SK-N-SH (cell line): ENCODE measurements around the gene MACROD2.

ENCODE experiments used
- CTCF ChIP-seq: fragments of 200-600 bp; sonication (generic); IDR thresholded peaks from 2 replicates; pipeline ENCODE4 v1.6.1; 2017; ENCODE audit warnings: antibody characterized with exemption, mild to moderate bottlenecking, moderate library complexity
- EZH2phosphoT487 ChIP-seq: fragments of 200-600 bp; sonication (generic); IDR thresholded peaks from 2 replicates; pipeline ENCODE4 v1.6.1; 2017; ENCODE audit warnings: low read depth, mixed run types, mild to moderate bottlenecking, antibody characterized with exemption, moderate library complexity, borderline replicate concordance
- FOXM1 ChIP-seq: IDR thresholded peaks from 2 replicates; pipeline ENCODE4 v1.4.0; 2012; ENCODE audit warnings: low read depth, mild to moderate bottlenecking
- GABPA ChIP-seq: IDR thresholded peaks from 2 replicates; pipeline ENCODE4 v1.4.0; 2012; ENCODE audit warnings: low read depth, mild to moderate bottlenecking
- MXI1 ChIP-seq: IDR thresholded peaks from 2 replicates; pipeline ENCODE4 v1.6.1; 2012; ENCODE audit warnings: mild to moderate bottlenecking, low read depth, low read length, improper control_type of control experiment
- NFIC ChIP-seq: IDR thresholded peaks from 2 replicates; pipeline ENCODE4 v1.4.0; 2012; ENCODE audit warnings: borderline replicate concordance
- NRF1 ChIP-seq: IDR thresholded peaks from 2 replicates; pipeline ENCODE4 v1.6.1; 2012; ENCODE audit warnings: low read depth, mild to moderate bottlenecking, low read length
- PBX3 ChIP-seq: IDR thresholded peaks from 2 replicates; pipeline ENCODE4; 2012
- RCOR1 ChIP-seq: fragments of 150-350 bp; IDR thresholded peaks from 2 replicates; pipeline ENCODE4 v1.6.1; 2017; ENCODE audit warnings: antibody characterized with exemption, low read length
- REST ChIP-seq: IDR thresholded peaks from 2 replicates; pipeline ENCODE4 v1.6.1; 2012; ENCODE audit warnings: mild to moderate bottlenecking, low read depth, low read length, moderate library complexity
- SMC3 ChIP-seq: IDR thresholded peaks from 2 replicates; pipeline ENCODE4 v1.6.1; 2012; ENCODE audit warnings: low read depth, low read length, improper control_type of control experiment
- USF1 ChIP-seq: IDR thresholded peaks from 2 replicates; pipeline ENCODE4 v1.4.0; 2012; ENCODE audit warnings: low read depth, borderline replicate concordance
- YY1 ChIP-seq: IDR thresholded peaks from 2 replicates; pipeline ENCODE4 v1.4.0; 2012; ENCODE audit warnings: low read depth, mild to moderate bottlenecking
- TF ChIP-seq, protein P1 (sequence below): IDR thresholded peaks from 2 replicates; pipeline ENCODE4 v1.4.0; 2012; ENCODE audit warnings: low read depth

DNA sequence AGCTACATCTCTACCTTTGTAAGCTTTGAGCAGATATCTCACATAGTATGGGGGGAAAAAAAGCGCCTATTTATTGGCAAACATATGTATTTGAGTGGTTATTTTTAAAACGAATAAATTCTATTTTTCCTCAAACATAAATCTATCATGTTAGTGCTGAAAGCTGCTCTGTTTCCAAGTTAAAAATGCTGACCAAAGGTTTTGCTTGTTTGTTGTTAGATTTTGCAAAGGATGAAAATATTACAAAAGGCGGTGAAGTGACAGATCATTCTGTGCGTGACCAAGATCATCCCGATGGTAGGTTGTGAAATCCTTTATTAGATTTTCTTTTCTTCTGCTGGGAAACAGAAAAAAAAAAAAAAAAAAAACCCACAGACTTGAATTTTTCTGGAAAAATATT is 1972.0 kb downstream of the MACROD2 start:
- TF ChIP-seq CTCF (no peak), REST (no peak), EZH2phosphoT487 (no peak), PBX3 (no peak), YY1 (no peak), RCOR1 (no peak), MXI1 (no peak), GABPA (no peak), NFIC (no peak), FOXM1 (no peak), USF1 (no peak), SMC3 (no peak), NRF1 (no peak)
- TF ChIP-seq, protein P1, sequence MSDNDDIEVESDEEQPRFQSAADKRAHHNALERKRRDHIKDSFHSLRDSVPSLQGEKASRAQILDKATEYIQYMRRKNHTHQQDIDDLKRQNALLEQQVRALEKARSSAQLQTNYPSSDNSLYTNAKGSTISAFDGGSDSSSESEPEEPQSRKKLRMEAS = no peak
